K562 (cell line): ENCODE measurements around the gene CTAGE1. TPM values are rescaled to one million over a fixed set of nuclear protein-coding genes. Genes with fewer than 3 reads are reported as not detected.

Experiments
- FOXA3 ChIP-seq, 2 experiments: fragments of 450-650 bp in 1 of 2; sonication (generic) in 1 of 2; formaldehyde crosslinking; IDR thresholded peaks in 1 of 2; conservative IDR thresholded peaks in 1 of 2; 2 replicates each; pipeline versions ENCODE4 v1.4.0 to v1.8.0; 2020 to 2022; ENCODE audit warnings: mild to moderate bottlenecking in 2 of 2, missing genetic modification reagents in 1 of 2
- KLF13 ChIP-seq: fragments of 450-650 bp; IDR thresholded peaks from 2 replicates; pipeline ENCODE4 v1.6.1; 2016; ENCODE audit warnings: missing genetic modification characterization, low read depth, mild to moderate bottlenecking, missing compliant biosample characterization, moderate library complexity, borderline replicate concordance
- NCOA6 ChIP-seq: fragments of 450-650 bp; IDR thresholded peaks from 2 replicates; pipeline ENCODE4 v1.6.1; 2017; ENCODE audit warnings: mild to moderate bottlenecking
- NELFE ChIP-seq: IDR thresholded peaks from 2 replicates; pipeline ENCODE4 v1.6.1; 2011; ENCODE audit warnings: mild to moderate bottlenecking; ENCODE audit not compliant: insufficient read depth, insufficient read length
- NUFIP1 ChIP-seq: fragments of 450-650 bp; IDR thresholded peaks from 2 replicates; pipeline ENCODE4 v1.6.1; 2018; ENCODE audit not compliant: partially characterized antibody
- PKNOX1 ChIP-seq: fragments of 450-650 bp; IDR thresholded peaks from 2 replicates; pipeline ENCODE4 v1.6.1; 2016
- POLR2G ChIP-seq: fragments of 200-400 bp; formaldehyde crosslinking; IDR thresholded peaks from 2 replicates; pipeline ENCODE4 v1.6.1; 2017; ENCODE audit warnings: low read depth, mild to moderate bottlenecking, antibody characterized with exemption, low read length, moderate library complexity
- RBFOX2 ChIP-seq: fragments of 200-400 bp; formaldehyde crosslinking; IDR thresholded peaks from 2 replicates; pipeline ENCODE4 v1.6.1; 2017; ENCODE audit warnings: low read depth, mild to moderate bottlenecking, low read length, moderate library complexity
- SETDB1 ChIP-seq: IDR thresholded peaks from one replicate; pipeline ENCODE4 v1.6.1; 2012; ENCODE audit warnings: low read length, control low read depth, inconsistent platforms
- SMC3 ChIP-seq: conservative IDR thresholded peaks from 2 replicates; pipeline ENCODE4 v1.6.1; 2011; ENCODE audit warnings: low read depth, low read length, improper control_type of control experiment; ENCODE audit not compliant: insufficient read depth
- TCF7L2 ChIP-seq: fragments of 150-350 bp; IDR thresholded peaks from 2 replicates; pipeline ENCODE4 v1.6.1; 2016; ENCODE audit warnings: low read depth, mild to moderate bottlenecking, low read length, moderate library complexity
- TCFL5 ChIP-seq: fragments of 250-450 bp; sonication (Bioruptor Pico); conservative IDR thresholded peaks from 2 replicates; pipeline ENCODE4 v1.6.1; 2021; ENCODE audit warnings: mild to moderate bottlenecking, moderate library complexity, matching md5 sums
- ZC3H4 ChIP-seq: sonication (generic); formaldehyde crosslinking; IDR thresholded peaks from 2 replicates; pipeline ENCODE4 v1.9.0; 2021; ENCODE audit warnings: missing genetic modification reagents, borderline replicate concordance
- ZKSCAN8 ChIP-seq: fragments of 200-800 bp; sonication (Bioruptor generic); IDR thresholded peaks from 2 replicates; pipeline ENCODE4 v1.6.1; 2016; ENCODE audit warnings: missing genetic modification characterization, missing compliant biosample characterization
- ZNF408 ChIP-seq: fragments of 250-450 bp; sonication (Bioruptor Pico); IDR thresholded peaks from 2 replicates; pipeline ENCODE4 v1.4.0; 2020; ENCODE audit warnings: low read depth, mild to moderate bottlenecking, moderate library complexity
- ZNF77 ChIP-seq: fragments of 250-450 bp; sonication (Bioruptor Pico); IDR thresholded peaks from 2 replicates; pipeline ENCODE4 v1.5.0; 2020
- polyA plus RNA-seq, 8 experiments: library from polyadenylated mRNA; depleted of rRNA in 4 of 8; stranded (reverse) in 5 of 8; unstranded in 3 of 8; fragments of >200 nt; fragmentation: Nextera tagmentation in 2 of 8; fragmentation: Illumina TruSeq in 1 of 8; extraction: Ambion mirVana in 2 of 8; extraction: Trizol in 1 of 8; gene quantifications; 2 replicates each; pipeline versions ENCODE4 v1.2.1 to v1.2.3, GENCODE V29; 2011 to 2014; ENCODE audit warnings: inconsistent platforms in 1 of 8, missing spikeins in 1 of 8
- total RNA-seq, 7 experiments: library from RNA; depleted of rRNA in 6 of 7; stranded (reverse); fragments of >200 nt in 6 of 7; fragmentation: Illumina TruSeq in 2 of 7; extraction: Trizol in 2 of 7; gene quantifications; 2 replicates each; pipeline versions ENCODE4 v1.2.1 to v1.2.3, GENCODE V29; 2011 to 2021; ENCODE audit warnings: low replicate concordance in 1 of 7
- TF ChIP-seq, protein P1 (sequence below): sonication (generic); IDR thresholded peaks from 2 replicates; pipeline ENCODE4 v1.6.1; 2016
- TF ChIP-seq, protein P2 (sequence below), 3 experiments: fragments of 200-800 bp in 1 of 3; fragments of 250-450 bp in 1 of 3; fragments of 450-650 bp in 1 of 3; sonication (Bioruptor Pico) in 1 of 3; sonication (Bioruptor generic) in 1 of 3; formaldehyde crosslinking in 1 of 3; IDR thresholded peaks; 2 replicates each; pipeline versions ENCODE4 v1.6.1 to v1.8.0; 2016 to 2022; ENCODE audit warnings: mild to moderate bottlenecking in 2 of 3, missing genetic modification characterization in 2 of 3, missing compliant biosample characterization in 1 of 3, moderate library complexity in 1 of 3
- TF ChIP-seq, protein P3 (sequence below), 2 experiments: fragments of 450-650 bp in 1 of 2; sonication (generic) in 1 of 2; formaldehyde crosslinking in 1 of 2; IDR thresholded peaks in 1 of 2; conservative IDR thresholded peaks in 1 of 2; 2 replicates each; pipeline versions ENCODE4 v1.6.1 to v1.8.1; 2016 to 2023; ENCODE audit warnings: mild to moderate bottlenecking in 2 of 2, moderate library complexity in 2 of 2, inconsistent platforms in 1 of 2, missing genetic modification reagents in 1 of 2
- TF ChIP-seq, protein P4 (sequence below): fragments of 450-650 bp; formaldehyde crosslinking; IDR thresholded peaks from 2 replicates; pipeline ENCODE4 v1.4.0; 2020; ENCODE audit warnings: mild to moderate bottlenecking

CTAGE1 gene
- total and polyA plus RNA-seq, 9 of the 15 experiments (the other 6 are each of a cell fraction or from before 2014, with no cell fraction given), result not detected

GRCh38 chr18:22432657-22433137, 15.0 kb upstream of the CTAGE1 start (continued):
- TF ChIP-seq SETDB1 (no peak), NUFIP1 (no peak), ZNF408 (CRISPR knock-in tag) (no peak), NELFE (no peak), POLR2G (no peak), TCF7L2 (no peak), TCFL5 (no peak), ZKSCAN8 (CRISPR knock-in tag) (no peak), PKNOX1 (no peak), FOXA3 (CRISPR knock-in tag; conservative IDR thresholded peaks at IDR 0.05 in 1 of 2, IDR thresholded peaks at IDR 0.05 in 1 of 2) (no peak), ZC3H4 (CRISPR knock-in tag) (no peak), NCOA6 (no peak), RBFOX2 (no peak), ZNF77 (CRISPR knock-in tag) (no peak), KLF13 (tag) (no peak), SMC3 (no peak)
- TF ChIP-seq, protein P1, sequence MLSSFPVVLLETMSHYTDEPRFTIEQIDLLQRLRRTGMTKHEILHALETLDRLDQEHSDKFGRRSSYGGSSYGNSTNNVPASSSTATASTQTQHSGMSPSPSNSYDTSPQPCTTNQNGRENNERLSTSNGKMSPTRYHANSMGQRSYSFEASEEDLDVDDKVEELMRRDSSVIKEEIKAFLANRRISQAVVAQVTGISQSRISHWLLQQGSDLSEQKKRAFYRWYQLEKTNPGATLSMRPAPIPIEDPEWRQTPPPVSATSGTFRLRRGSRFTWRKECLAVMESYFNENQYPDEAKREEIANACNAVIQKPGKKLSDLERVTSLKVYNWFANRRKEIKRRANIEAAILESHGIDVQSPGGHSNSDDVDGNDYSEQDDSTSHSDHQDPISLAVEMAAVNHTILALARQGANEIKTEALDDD, result peak; percentile 61; the same call in 1 of the 2 replicates
- TF ChIP-seq, protein P2, sequence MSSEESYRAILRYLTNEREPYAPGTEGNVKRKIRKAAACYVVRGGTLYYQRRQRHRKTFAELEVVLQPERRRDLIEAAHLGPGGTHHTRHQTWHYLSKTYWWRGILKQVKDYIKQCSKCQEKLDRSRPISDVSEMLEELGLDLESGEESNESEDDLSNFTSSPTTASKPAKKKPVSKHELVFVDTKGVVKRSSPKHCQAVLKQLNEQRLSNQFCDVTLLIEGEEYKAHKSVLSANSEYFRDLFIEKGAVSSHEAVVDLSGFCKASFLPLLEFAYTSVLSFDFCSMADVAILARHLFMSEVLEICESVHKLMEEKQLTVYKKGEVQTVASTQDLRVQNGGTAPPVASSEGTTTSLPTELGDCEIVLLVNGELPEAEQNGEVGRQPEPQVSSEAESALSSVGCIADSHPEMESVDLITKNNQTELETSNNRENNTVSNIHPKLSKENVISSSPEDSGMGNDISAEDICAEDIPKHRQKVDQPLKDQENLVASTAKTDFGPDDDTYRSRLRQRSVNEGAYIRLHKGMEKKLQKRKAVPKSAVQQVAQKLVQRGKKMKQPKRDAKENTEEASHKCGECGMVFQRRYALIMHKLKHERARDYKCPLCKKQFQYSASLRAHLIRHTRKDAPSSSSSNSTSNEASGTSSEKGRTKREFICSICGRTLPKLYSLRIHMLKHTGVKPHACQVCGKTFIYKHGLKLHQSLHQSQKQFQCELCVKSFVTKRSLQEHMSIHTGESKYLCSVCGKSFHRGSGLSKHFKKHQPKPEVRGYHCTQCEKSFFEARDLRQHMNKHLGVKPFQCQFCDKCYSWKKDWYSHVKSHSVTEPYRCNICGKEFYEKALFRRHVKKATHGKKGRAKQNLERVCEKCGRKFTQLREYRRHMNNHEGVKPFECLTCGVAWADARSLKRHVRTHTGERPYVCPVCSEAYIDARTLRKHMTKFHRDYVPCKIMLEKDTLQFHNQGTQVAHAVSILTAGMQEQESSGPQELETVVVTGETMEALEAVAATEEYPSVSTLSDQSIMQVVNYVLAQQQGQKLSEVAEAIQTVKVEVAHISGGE (CRISPR knock-in tag; IDR thresholded peaks at IDR 0.05), result no peak
- TF ChIP-seq, protein P3, sequence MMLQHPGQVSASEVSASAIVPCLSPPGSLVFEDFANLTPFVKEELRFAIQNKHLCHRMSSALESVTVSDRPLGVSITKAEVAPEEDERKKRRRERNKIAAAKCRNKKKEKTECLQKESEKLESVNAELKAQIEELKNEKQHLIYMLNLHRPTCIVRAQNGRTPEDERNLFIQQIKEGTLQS (IDR thresholded peaks at IDR 0.05), result peak; percentile 94
- TF ChIP-seq, protein P3 (CRISPR knock-in tag; conservative IDR thresholded peaks at IDR 0.05), result no peak
- TF ChIP-seq, protein P4, sequence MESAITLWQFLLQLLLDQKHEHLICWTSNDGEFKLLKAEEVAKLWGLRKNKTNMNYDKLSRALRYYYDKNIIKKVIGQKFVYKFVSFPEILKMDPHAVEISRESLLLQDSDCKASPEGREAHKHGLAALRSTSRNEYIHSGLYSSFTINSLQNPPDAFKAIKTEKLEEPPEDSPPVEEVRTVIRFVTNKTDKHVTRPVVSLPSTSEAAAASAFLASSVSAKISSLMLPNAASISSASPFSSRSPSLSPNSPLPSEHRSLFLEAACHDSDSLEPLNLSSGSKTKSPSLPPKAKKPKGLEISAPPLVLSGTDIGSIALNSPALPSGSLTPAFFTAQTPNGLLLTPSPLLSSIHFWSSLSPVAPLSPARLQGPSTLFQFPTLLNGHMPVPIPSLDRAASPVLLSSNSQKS (CRISPR knock-in tag), result no peak
